ENCODE measurements around the gene PLEKHF1.

- TF ChIP-seq EZH2 (IDR thresholded peaks at IDR 0.05) = no peak
- TF ChIP-seq POLR2AphosphoS5 (IDR thresholded peaks at IDR 0.05; ENCODE audit: borderline replicate concordance, low read depth, low read length) = no peak
Observed at GRCh38 chr19:29724746-29725145, 59.5 kb downstream of the PLEKHF1 start.
